ENCODE measurements around the gene MYCN.
"Not testable (repeated sequence)": the region's sequence is repeated elsewhere in the genome, so short reads cannot be mapped to it uniquely, and the experiment has no call there.

MYCN gene

GRCh38 chr2:15907461-15908324 is 32.7 kb upstream of the MYCN start:
- DNase-seq (ENCODE audit: low read depth in 2 of 2) = no peak

- no peak for DNase-seq (ENCODE audit: low read depth in 2 of 2)
Measured at GRCh38 chr2:15908371-15908770, 32.0 kb upstream of the MYCN start.

GRCh38 chr2:15909157-15909556 is 31.2 kb upstream of the MYCN start:
- no peak for DNase-seq (ENCODE audit: low read depth in 2 of 2)

DNA sequence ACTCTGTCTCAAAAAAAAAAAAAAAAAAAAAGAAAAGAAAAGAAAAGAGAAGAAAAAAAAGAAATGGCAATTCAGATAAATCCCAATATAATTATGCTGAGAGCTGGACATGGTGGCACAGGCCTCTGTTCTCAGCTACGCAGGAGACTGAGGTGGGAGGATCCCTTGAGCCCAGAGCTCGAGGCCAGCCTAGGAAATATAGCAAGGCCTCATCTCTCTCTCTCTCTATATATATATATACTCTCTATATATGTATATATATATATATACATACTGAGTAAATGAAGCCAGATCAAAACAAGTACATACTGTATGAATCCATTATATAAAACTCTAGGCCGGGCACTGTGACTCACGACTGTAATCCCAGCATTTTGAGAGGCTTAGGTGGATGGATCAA is 30.6 kb upstream of the MYCN start:
- DNase-seq (ENCODE audit: low read depth in 2 of 2) = no peak

DNA sequence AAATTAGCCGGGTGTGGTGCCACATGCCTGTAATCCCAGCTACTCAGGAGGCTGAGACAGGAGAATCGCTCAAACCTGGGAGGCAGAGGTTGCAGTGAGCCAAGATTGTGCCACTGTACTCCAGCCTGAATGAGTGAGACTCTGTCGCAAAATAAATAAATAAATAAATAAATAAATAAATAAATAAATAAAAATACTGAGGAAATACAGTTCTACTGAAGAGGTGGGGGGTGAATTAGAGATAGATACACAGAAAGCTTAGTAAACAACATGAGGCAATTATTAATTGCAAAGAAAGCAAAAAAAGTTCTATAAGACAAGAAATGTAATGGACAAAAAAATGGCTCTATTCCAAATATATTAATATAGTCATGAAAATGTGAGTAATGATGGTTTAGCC is 29.1 kb upstream of the MYCN start:
- not testable (repeated sequence) for DNase-seq (ENCODE audit: low read depth in 2 of 2)

DNA sequence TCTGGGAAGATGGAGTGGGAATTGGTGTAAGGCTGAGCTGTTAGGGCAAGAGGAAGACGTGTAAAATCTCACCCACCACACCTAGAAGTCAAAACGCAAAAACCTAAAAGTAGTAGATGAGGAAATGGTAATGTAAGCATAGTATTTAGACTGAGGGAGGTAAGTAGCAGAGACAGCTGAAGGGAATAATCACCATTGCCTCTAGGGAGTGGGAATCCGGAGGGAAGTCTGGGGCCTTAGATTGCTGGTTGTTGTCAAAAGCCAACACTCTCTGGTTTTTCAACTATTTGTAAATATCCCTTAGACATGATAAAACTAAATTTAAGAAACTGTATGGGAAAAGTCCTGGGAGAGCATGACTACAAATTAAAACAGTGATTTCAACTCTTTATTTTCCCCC is 28.7 kb upstream of the MYCN start:
- no peak for DNase-seq (ENCODE audit: low read depth in 2 of 2)

- DNase-seq (ENCODE audit: low read depth in 2 of 2) = no peak
Measured at GRCh38 chr2:15912203-15912602, 28.1 kb upstream of the MYCN start.

- DNase-seq (ENCODE audit: low read depth in 2 of 2) = no peak
Measured at GRCh38 chr2:15913146-15913545, 27.2 kb upstream of the MYCN start.

DNA sequence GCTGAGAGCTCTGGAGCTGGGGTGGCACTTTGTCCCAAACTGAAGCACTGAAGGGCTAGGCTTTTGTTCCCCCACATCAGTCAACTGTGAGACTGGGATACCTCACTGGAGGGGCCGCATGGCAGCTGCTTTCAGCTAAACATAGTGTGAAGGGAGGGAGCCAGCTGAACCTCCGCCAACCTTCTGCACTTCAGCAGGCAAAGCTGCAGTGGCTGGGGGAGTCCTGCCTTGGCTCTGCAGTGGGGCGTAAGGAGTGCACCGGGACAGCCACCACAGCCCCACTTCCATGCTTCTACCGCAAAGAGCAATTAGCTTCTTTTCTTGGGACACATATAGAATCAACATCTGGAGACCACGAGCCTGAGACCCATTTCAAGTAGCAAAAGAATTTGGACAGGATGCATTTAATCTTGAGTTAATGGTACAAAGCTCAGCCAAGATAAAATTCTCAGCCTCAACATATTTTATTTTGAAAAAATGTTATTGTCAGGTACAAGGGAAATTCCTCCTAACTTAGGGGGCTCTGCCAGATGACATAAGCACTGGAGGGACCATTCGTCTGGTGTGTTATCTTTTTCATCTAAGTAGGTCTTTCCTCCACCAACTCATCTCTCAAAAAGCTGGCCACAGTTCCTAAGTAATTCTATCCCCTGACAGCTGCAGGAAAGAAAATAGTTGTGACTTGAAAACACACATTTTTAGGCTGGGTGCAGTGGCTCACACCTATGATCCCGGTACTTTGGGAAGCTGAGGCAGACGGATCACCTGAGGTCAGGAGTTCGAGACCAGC is 25.6 kb upstream of the MYCN start:
- no peak for DNase-seq (ENCODE audit: low read depth in 2 of 2)

DNA sequence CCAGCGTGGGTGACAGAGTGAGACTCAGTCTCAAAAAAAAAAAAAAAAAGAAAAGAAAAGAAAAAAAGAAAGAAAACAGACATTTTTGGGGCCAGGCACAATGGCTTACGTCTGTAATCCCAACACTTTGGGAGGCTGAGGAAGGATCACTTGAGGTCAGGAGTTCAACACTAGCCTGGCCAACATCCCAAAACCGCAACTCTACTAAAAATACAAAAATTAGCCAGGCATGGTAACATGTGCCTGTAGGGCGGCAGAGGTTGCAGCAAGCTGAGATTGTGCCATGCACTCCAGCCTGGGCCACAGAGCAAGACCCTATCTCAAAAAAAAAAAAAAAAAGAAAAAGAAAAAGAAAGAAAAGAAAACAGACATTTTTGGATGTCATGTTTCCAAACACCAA is 24.8 kb upstream of the MYCN start:
- DNase-seq (ENCODE audit: low read depth in 2 of 2) = not testable (repeated sequence)

GRCh38 chr2:15916336-15916735 is 24.0 kb upstream of the MYCN start:
- no peak for DNase-seq (ENCODE audit: low read depth in 2 of 2)

GRCh38 chr2:15918761-15919356 is 21.5 kb upstream of the MYCN start:
- no peak for DNase-seq (ENCODE audit: low read depth in 2 of 2)

GRCh38 chr2:15919716-15920434 is 20.5 kb upstream of the MYCN start:
- DNase-seq (ENCODE audit: low read depth in 2 of 2) = no peak

DNA sequence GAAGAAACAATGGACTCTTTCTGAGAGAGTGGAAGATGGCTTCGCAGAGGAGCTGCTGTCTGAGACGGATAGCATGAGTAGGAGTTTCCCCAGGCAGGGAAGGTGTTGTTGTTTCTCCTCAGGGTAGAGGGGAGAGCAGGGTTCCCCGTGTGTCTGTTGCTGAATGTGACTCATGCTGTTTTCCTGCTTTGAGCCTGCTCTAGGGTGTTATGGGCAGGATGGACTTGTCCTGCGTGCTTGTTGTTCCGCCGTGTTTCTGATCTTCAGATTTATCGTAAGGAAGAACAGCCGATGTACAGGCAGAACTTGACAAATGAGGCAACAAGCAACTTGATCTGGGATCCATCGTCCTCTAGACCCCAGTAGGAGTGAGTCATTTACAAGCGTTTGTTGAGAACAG is 19.7 kb upstream of the MYCN start:
- no peak for DNase-seq (ENCODE audit: low read depth in 2 of 2)

- DNase-seq (ENCODE audit: low read depth in 2 of 2) = no peak
Measured at GRCh38 chr2:15923597-15923996, 16.8 kb upstream of the MYCN start.

GRCh38 chr2:15925819-15926218 is 14.5 kb upstream of the MYCN start:
- no peak for DNase-seq (ENCODE audit: low read depth in 2 of 2)

GRCh38 chr2:15926252-15926651 is 14.1 kb upstream of the MYCN start:
- DNase-seq (ENCODE audit: low read depth in 2 of 2) = no peak

DNA sequence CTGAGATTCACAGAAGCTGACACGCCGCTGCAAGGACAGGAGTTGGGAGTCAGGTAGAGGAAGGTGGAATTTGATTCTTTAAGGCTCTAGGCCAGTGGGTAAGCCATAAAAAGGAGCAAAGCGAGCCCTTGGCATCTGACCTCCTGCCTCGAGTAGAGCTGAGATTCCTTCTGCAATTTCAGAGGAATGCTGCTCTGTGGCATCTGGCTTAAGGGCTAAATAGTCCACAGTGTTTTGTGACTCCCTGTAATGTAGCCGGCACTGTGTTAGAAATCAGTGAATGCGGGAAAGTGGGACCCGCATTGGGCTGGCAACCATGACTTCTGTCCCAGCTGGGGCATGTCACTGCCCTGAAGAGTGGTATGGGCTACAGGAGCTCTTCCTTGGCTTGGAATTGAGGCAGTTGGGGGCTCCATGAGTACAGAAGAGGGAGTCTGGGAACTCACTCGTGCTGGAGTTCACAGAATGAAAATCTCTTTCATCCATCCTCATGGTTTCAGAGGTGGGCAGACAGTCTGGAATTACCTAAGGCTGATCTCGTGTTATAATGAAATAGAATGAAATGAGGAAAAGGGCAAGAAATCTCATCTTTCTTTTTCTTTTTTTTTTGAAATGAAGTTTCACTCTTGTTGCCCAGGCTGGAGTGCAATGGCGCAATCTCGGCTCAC is 12.7 kb upstream of the MYCN start:
- no peak for DNase-seq (ENCODE audit: low read depth in 2 of 2)

GRCh38 chr2:15929008-15929407 is 11.3 kb upstream of the MYCN start:
- not testable (repeated sequence) for DNase-seq (ENCODE audit: low read depth in 2 of 2)

DNA sequence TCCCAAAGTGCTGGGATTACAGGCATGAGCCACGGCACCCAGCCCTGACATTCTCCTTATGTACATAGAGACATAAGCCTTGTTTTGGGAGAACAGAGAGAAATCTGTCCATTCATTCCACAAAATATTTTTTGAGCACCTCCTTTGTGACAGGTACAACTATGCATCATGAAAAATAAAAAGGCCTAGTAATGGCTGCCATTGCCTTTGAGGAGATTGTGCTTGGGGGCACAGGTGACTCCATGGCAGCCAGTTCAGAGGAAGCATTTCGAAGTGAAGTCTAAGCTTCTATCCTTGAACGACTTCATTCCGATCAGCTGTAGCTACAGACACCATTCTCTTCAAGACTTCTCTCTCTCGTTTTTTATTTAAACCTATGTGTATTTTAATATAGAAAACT is 10.5 kb upstream of the MYCN start:
- DNase-seq (ENCODE audit: low read depth in 2 of 2) = no peak

GRCh38 chr2:15930589-15931318 is 9.6 kb upstream of the MYCN start:
- no peak for DNase-seq (ENCODE audit: low read depth in 2 of 2)

Measured in activated CD8-positive, alpha-beta memory T cell treated with anti-CD3 and anti-CD28 coated beads for 4 hours (primary cell).